Nephron (organoid): Measurements from ENCODE around the gene BRICD5.
A peak's percentile ranks its signal among the peaks of the same experiment; 100 is the strongest.

ENCODE experiments used
- H3K27ac Mint-ChIP-seq, 3 experiments: 2 replicates each; pipeline ENCODE4 v1.8.0; 2020; ENCODE audit warnings: mixed read lengths in 3 of 3, mild to moderate bottlenecking in 2 of 3, moderate library complexity in 1 of 3
- H3K27me3 Mint-ChIP-seq: 2 replicates; pipeline ENCODE4 v1.8.0; 2021; ENCODE audit warnings: low read depth, mild to moderate bottlenecking, moderate library complexity, mixed read lengths
- H3K36me3 Mint-ChIP-seq: 2 replicates; pipeline ENCODE4 v1.8.0; 2020; ENCODE audit warnings: low read depth, mixed read lengths
- H3K4me1 Mint-ChIP-seq: 2 replicates; pipeline ENCODE4 v1.8.0; 2020; ENCODE audit warnings: mixed read lengths
- H3K4me3 Mint-ChIP-seq, 3 experiments: 2 replicates each; pipeline ENCODE4 v1.8.0; 2020; ENCODE audit warnings: mild to moderate bottlenecking in 3 of 3, mixed read lengths in 3 of 3, moderate library complexity in 2 of 3
- H3K9me3 Mint-ChIP-seq: 2 replicates; pipeline ENCODE4 v1.8.0; 2020; ENCODE audit warnings: mixed read lengths
- CTCF ChIP-seq, 3 experiments: fragments of 200-600 bp; sonication (generic); IDR thresholded peaks; one replicate each; pipeline ENCODE4 v1.5.0; 2021; ENCODE audit warnings: antibody characterized with exemption in 3 of 3; ENCODE audit not compliant: unreplicated experiment in 3 of 3

Gene BRICD5

GRCh38 chr16:2252806-2253148, 42.1 kb upstream of the BRICD5 start:
- Mint-ChIP-seq H3K4me1 (no peaks in the 10 kb centered on the region), H3K27ac (peak overlapping the region in 1 of 3 experiments; percentile 81), H3K9me3 (no peaks in the 10 kb centered on the region), H3K27me3 (no peaks in the 10 kb centered on the region), H3K36me3 (peaks cover 44% of the 10 kb centered on the region), H3K4me3 (peak overlapping the region; percentile 31 to 73 (median 63))
- TF ChIP-seq CTCF (IDR thresholded peaks at IDR 0.05; ENCODE audit: unreplicated experiment in 3 of 3) = no peak

GRCh38 chr16:2251296-2252111, 40.8 kb upstream of the BRICD5 start, which contains the start of gene ECI1:
TSS of gene ECI1 (minus strand) at chr16:2251587. CDS start at chr16:2251566, 21 bp downstream.
- peak; percentile 54 to 74 (median 59) for TF ChIP-seq CTCF (IDR thresholded peaks at IDR 0.05; ENCODE audit: unreplicated experiment in 3 of 3)
- H3K27me3 Mint-ChIP-seq = no peaks in the 10 kb centered on the region
- H3K4me3 Mint-ChIP-seq = peak within 1 kb of the TSS; percentile 89 to 93 (median 90)
- H3K36me3 Mint-ChIP-seq = peaks cover 32% of the 10 kb centered on the region
- H3K9me3 Mint-ChIP-seq = no peaks in the 10 kb centered on the region
- H3K4me1 Mint-ChIP-seq = no peaks in the 10 kb centered on the region
- H3K27ac Mint-ChIP-seq = peak within 1 kb of the TSS in 2 of 3 experiments; percentile 76 to 92

- Mint-ChIP-seq H3K27me3 (no peaks in the 10 kb centered on the region), H3K4me1 (no peaks in the 10 kb centered on the region), H3K9me3 (no peaks in the 10 kb centered on the region), H3K27ac (peak overlapping the region in 2 of 3 experiments; percentile 65 to 92), H3K36me3 (peaks cover 29% of the 10 kb centered on the region), H3K4me3 (peak overlapping the region; percentile 89 to 93 (median 90))
- no peak for TF ChIP-seq CTCF (IDR thresholded peaks at IDR 0.05; ENCODE audit: unreplicated experiment in 3 of 3)
Observed at GRCh38 chr16:2250652-2251295, 40.1 kb upstream of the BRICD5 start.

- peaks cover 18% of the 10 kb centered on the region for H3K36me3 Mint-ChIP-seq
- no peak overlapping the region for H3K27ac Mint-ChIP-seq
- no peak for TF ChIP-seq CTCF (IDR thresholded peaks at IDR 0.05; ENCODE audit: unreplicated experiment in 3 of 3)
- no peak overlapping the region for H3K4me3 Mint-ChIP-seq
- no peaks in the 10 kb centered on the region for H3K27me3 Mint-ChIP-seq
- H3K9me3 Mint-ChIP-seq = no peaks in the 10 kb centered on the region
- no peaks in the 10 kb centered on the region for H3K4me1 Mint-ChIP-seq
Observed at GRCh38 chr16:2246301-2246885, 35.7 kb upstream of the BRICD5 start.

- Mint-ChIP-seq H3K36me3 (peaks cover 18% of the 10 kb centered on the region), H3K27ac (no peak overlapping the region), H3K4me1 (no peaks in the 10 kb centered on the region), H3K27me3 (no peaks in the 10 kb centered on the region), H3K9me3 (no peaks in the 10 kb centered on the region), H3K4me3 (no peak overlapping the region)
- no peak for TF ChIP-seq CTCF (IDR thresholded peaks at IDR 0.05; ENCODE audit: unreplicated experiment in 3 of 3)
Observed at GRCh38 chr16:2244926-2245795, 34.5 kb upstream of the BRICD5 start.
